ENCODE results near the gene LRP2. TPM values are rescaled to one million over a fixed set of nuclear protein-coding genes. Genes with fewer than 3 reads are reported as not detected.

Gene LRP2
- total and polyA plus RNA-seq, 2 of the 8 experiments (the other 6 are each of a cell fraction or from before 2014, with no cell fraction given) = 2.0 to 2.9 TPM

DNA sequence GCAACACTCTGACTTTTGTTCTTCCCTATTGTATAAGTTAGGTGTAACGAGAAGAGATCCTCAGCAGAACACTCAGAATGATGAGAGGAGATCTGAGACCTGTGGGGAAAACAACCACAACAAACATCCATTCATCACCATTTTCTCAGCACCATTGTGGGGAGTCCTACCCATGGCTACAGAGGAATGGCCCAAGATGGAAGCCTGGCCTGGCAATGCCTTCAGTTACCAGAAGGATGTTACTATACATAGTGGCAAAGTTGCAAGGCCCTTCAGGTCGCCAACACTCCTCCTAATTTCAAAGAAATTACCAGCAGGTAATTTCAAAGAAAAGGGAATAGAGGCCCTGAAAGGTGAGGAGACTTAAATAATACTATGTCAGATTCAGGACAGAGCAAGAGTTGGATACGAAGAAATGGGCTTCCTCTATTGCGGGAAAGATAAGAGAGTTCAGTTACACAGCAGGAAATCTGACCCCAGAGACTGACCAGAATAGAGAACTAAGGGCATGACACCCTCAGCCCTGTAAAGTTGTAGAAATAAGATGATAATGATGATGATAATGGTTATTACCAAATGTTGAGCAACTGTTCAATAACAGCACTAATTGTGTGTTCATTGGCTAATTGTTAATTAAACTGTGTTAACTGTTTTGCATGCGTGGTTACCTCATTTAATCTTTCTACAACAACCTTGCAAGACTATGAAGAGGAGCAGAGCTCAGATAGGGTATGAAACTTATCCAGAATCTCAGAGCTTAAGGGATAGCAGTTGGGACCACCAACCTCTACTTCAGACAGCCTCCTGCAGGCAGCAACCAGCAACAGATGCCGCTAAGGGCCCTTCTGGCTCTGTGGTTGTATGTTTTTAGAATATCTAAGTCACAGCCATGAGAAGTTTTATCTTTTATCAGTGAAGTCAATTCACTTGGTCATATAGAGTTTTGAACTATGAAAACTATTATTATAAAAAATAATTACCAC is 255.5 kb downstream of the LRP2 start:
- H3K23ac ChIP-seq (ENCODE audit: insufficient read length) = no peak overlapping the region
- no peak overlapping the region for H2BK15ac ChIP-seq (ENCODE audit: low read length)
- H4K8ac ChIP-seq (ENCODE audit: extremely low read depth, insufficient read depth, low read length) = no peak overlapping the region
- H4K5ac ChIP-seq (ENCODE audit: insufficient read length, low read depth, low read length) = no peak overlapping the region
- H3K9me3 ChIP-seq (ENCODE audit: insufficient read depth in 2 of 2, low read depth in 1 of 2, low read length in 1 of 2) = no peaks in the 10 kb centered on the region
- no peak overlapping the region for H3K18ac ChIP-seq (ENCODE audit: extremely low read depth, low read length)
- H3K4me1 ChIP-seq (replicated peaks in 1 of 4; ENCODE audit: control insufficient read depth in 3 of 4, insufficient read depth in 4 of 4, low read length in 3 of 4) = peaks cover 0 to 6% (median 3%) of the 10 kb centered on the region in 4 experiments; a peak in 3 of 7 replicates
- 88% methylated on average over 6 of the region's 6 CpGs; no CpG with 5 or more reads in 1 of the 2 experiments for WGBS, 2 experiments (ENCODE audit: extremely low coverage in 1 of 2, insufficient coverage in 1 of 2, insufficient read length in 1 of 2, insufficient replicate concordance in 2 of 2, low coverage in 1 of 2, low lambda C conversion rate in 2 of 2, missing lambda C conversion rate in 1 of 2)
- no peak overlapping the region for H3K4me2 ChIP-seq (ENCODE audit: insufficient read depth in 1 of 2, low read depth in 2 of 2, low read length in 2 of 2)
- H4K91ac ChIP-seq (replicated peaks; ENCODE audit: insufficient read length, low read length) = no peak overlapping the region
- H3K36me3 ChIP-seq (ENCODE audit: control insufficient read depth in 2 of 4, insufficient read depth in 4 of 4, low read length in 3 of 4) = no peaks in the 10 kb centered on the region
- H3K79me1 ChIP-seq (ENCODE audit: low read depth, low read length) = no peaks in the 10 kb centered on the region
- no peak overlapping the region for H3K14ac ChIP-seq (ENCODE audit: insufficient read length)
- H3K27ac ChIP-seq (ENCODE audit: low read depth, low read length) = no peak overlapping the region
- CTCF ChIA-PET (ENCODE audit: partially characterized antibody) = interaction anchor here (1.2 to 6.2 kb wide), 4 partner anchors 9 to 115 kb away, joined by 3 to 66 read pairs (median 32); no protein-coding TSS in a partner anchor
- no peak overlapping the region for H2AFZ ChIP-seq (ENCODE audit: low read length)
- no peak overlapping the region for H2BK12ac ChIP-seq (ENCODE audit: low read depth, low read length)
- no peak overlapping the region for H3K56ac ChIP-seq (replicated peaks; ENCODE audit: insufficient read length, low read depth, low read length)
- no peak overlapping the region for H3K4ac ChIP-seq (replicated peaks; ENCODE audit: insufficient read length, low read depth, low read length)
- TF ChIP-seq, protein P1, sequence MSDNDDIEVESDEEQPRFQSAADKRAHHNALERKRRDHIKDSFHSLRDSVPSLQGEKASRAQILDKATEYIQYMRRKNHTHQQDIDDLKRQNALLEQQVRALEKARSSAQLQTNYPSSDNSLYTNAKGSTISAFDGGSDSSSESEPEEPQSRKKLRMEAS (IDR thresholded peaks at IDR 0.05) = no peak
- TF ChIP-seq, protein P2, sequence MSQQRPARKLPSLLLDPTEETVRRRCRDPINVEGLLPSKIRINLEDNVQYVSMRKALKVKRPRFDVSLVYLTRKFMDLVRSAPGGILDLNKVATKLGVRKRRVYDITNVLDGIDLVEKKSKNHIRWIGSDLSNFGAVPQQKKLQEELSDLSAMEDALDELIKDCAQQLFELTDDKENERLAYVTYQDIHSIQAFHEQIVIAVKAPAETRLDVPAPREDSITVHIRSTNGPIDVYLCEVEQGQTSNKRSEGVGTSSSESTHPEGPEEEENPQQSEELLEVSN (IDR thresholded peaks at IDR 0.05) = no peak
- TF ChIP-seq EP300 (IDR thresholded peaks at IDR 0.05; ENCODE audit: borderline replicate concordance in 1 of 2, low read depth in 2 of 2, low read length in 2 of 2) (no peak), FOSL1 (IDR thresholded peaks at IDR 0.05; ENCODE audit: insufficient read depth, low read depth, low read length) (no peak), ASH2L (IDR thresholded peaks at IDR 0.05; ENCODE audit: low read length) (no peak), PHF8 (conservative IDR thresholded peaks at IDR 0.05; ENCODE audit: low read depth, low read length) (no peak), RNF2 (IDR thresholded peaks at IDR 0.05; ENCODE audit: borderline replicate concordance, low read depth, low read length, missing control alignments, poor library complexity, severe bottlenecking) (no peak), TCF12 (IDR thresholded peaks at IDR 0.05; ENCODE audit: low read depth, low read length) (no peak), GABPA (IDR thresholded peaks at IDR 0.05; ENCODE audit: borderline replicate concordance, insufficient read depth, low read length) (no peak), BCL11A (IDR thresholded peaks at IDR 0.05; ENCODE audit: low read depth in 2 of 2, low read length in 2 of 2) (no peak)
- no peaks in the 10 kb centered on the region for H3K27me3 ChIP-seq (replicated peaks in 1 of 4; ENCODE audit: control insufficient read depth in 3 of 4, extremely low read depth in 1 of 4, insufficient read depth in 3 of 4, low read length in 3 of 4)
- no peak for DNase-seq (ENCODE audit: low read depth in 1 of 2, low spot score in 2 of 2)
- H3K4me3 ChIP-seq (ENCODE audit: extremely low read depth in 1 of 4, insufficient read depth in 2 of 4, low read depth in 3 of 4, low read length in 4 of 4) = no peak overlapping the region
- no peak overlapping the region for H2BK20ac ChIP-seq (ENCODE audit: low read length)
- POLR2A ChIA-PET (ENCODE audit: partially characterized antibody) = no interaction called here
- H2AK5ac ChIP-seq (ENCODE audit: low read depth, low read length) = no peak overlapping the region
- no peaks in the 10 kb centered on the region for H3K23me2 ChIP-seq (ENCODE audit: low read depth, low read length)
- no peak overlapping the region for H2BK5ac ChIP-seq (ENCODE audit: low read depth, low read length)
- H3K9ac ChIP-seq (replicated peaks in 1 of 4; ENCODE audit: extremely low read depth in 1 of 4, low read depth in 3 of 4, low read length in 3 of 4) = no peak overlapping the region
- H3K79me2 ChIP-seq (ENCODE audit: control insufficient read depth in 1 of 2, insufficient read depth in 2 of 2, low read length in 2 of 2) = no peaks in the 10 kb centered on the region
- no peak for FAIRE-seq
- H4K20me1 ChIP-seq (replicated peaks in 1 of 2; ENCODE audit: control insufficient read depth in 1 of 2, insufficient read depth in 2 of 2, low read length in 2 of 2) = no peaks in the 10 kb centered on the region
- H2BK120ac ChIP-seq (replicated peaks; ENCODE audit: low read depth, low read length) = no peak overlapping the region

Measured in H1 (cell line).